ENCODE data around the gene IGSF21.

GRCh38 chr1:18217398-18218043 lies 109.9 kb downstream of the IGSF21 start:
- TF ChIP-seq CTCF (IDR thresholded peaks at IDR 0.05) (no peak), POLR2AphosphoS5 (IDR thresholded peaks at IDR 0.05) (no peak)

All from prostate gland (tissue), 2 donors.